Left colon (tissue), 2 donors: ENCODE results near the gene UBR4. TPM values are rescaled to one million over a fixed set of nuclear protein-coding genes. Genes with fewer than 3 reads are reported as not detected.

Experiments
- ATAC-seq: fragments of 200-7000 bp; cut with Tn5 transposase; one replicate; pipeline ENCODE4 v1.9.1; 2020; ENCODE audit warnings: mild to moderate bottlenecking, moderate library complexity
- DNase-seq, 2 donors: peaks; one replicate each; pipeline ENCODE4 v3.0.0-alpha.2; 2020
- intact Hi-C, 2 donors: fragments of 100-400 bp; cut with DNase I in 1 of 2; cut with micrococcal nuclease in 1 of 2; formaldehyde crosslinking; loops; one replicate each; pipeline versions ENCODE4 v1.11.2 to v1.14.0; 2022; cut with DNase I, micrococcal nuclease
- total RNA-seq, 2 donors: library from RNA; stranded (reverse); fragmentation: NEBNext Ultra II Directional; extraction: Animal tissue kit (Norgen Biotek cat#: 25700); gene quantifications; one replicate each; pipeline ENCODE4 v1.2.1, GENCODE V29; 2021
- donor health status: DM: no; HTN: no; CAD: no.
- donor health status: DM: yes; HTN: yes; CAD: no.

Gene UBR4
- total RNA-seq, 2 donors from 2014 or later, result 103 to 114 TPM

DNA sequence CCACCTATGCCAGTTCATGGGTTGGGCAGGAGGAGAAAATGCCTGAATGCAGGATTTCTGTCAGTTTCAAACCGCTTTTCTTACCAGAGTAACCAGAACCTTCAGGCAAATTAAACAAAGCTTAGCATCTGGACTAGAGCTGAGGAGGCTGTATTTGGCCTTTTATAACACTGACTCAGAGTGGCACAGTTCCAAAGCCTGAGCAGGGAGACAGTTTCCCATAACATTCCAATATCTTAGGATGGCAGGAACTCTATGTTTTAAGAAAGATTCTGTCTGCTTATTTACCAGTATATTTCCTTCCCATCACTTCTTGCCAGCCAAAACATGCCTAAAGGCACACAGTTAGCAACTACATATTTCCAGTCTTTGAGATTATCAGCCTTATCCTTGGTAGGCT, 46.8 kb downstream of the UBR4 start:
- DNase-seq, result no peak
- intact Hi-C loops, result no loop called here
- ATAC-seq, result no peak

DNA sequence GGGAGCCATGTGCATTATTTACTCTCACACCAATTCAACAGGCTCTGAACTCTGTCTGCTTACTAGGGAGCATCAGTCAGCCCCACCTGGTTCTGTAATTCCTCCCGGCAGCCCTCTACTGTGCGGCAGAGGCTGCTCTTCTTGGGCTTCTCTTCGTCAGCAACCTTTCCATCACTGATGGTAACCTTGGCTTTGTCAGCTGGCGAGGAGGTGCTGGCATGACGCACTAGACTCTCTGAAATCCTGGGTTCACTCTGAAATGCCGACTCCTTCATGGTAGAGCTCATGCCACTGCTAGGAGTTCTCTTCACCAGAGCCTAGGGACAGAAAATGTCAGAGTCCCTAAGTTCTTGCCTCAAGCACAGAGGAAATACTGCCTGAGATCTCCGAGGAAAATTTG, 49.2 kb downstream of the UBR4 start:
- ATAC-seq, result no peak

DNA sequence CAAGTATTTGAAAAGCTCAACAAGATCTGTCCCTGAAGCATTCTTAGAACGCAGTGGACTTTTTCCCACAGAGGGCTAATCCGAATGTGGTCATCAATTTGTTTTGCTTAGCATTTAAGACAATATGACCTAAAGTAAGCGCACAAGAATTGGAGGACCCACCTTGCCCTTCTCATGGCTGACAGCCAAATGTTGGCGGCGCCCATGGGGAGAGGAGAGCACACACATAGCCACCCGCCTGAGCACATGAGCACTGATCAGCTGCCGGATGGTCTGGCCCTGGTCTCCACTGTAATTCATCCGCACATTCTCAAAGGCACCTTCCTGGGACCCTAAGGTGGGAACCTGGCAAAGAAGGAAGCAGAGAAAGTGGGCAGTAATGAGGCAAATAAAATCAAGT, 52.4 kb downstream of the UBR4 start:
- DNase-seq (no peak), ATAC-seq (no peak)
- intact Hi-C loops, result no loop called here

More for the DNA sequence above, 49.2 kb downstream of the UBR4 start:
- DNase-seq, result no peak
- intact Hi-C loops, result no loop called here

DNA sequence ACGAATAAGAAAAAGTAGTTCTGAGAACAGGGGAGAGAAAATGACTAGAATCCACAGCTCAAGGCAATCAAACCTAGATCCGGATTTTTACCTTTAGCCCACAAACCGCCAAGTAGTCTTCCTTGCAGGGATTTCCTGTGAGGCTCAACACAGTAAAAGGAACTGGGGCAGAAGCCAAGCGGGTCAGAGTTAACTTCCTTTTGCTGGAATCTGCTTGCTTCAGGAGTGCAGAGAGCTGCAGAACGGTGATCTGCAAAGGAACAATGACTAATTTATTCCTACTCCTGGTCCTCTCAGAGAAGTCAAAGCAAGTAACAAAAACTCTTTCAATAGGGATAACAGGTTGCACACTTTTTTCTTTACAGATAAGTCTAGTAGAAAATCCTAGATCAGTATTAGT, 53.4 kb downstream of the UBR4 start:
- peak; percentile 96 for ATAC-seq
- DNase-seq, result peak; percentile 81 to 83
- intact Hi-C loops, result no loop called here

DNA sequence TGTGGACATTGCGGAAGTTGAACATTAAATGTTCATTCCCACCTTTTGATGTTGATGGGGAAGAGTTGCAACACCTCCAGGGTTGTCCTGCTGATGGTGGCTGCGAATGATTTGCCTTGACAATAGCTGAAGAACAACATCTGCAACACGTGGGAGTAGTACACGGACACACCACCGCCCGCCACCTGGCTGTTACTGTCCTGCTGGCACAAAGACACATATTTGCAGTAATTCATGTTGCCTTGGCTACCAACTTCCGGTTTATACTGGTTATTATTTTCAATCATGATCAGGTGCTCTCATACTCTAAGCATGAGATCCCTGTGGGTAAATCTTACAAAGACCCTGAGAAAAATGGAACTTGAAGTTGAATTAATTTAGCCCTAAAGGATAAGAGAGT, 55.2 kb downstream of the UBR4 start:
- ATAC-seq (peak; percentile 66), DNase-seq (peak; percentile 50 to 65)
- intact Hi-C loops, result no loop called here

GRCh38 chr1:19153169-19153568, 56.9 kb downstream of the UBR4 start:
- intact Hi-C loops, result no loop called here
- no peak for ATAC-seq

DNA sequence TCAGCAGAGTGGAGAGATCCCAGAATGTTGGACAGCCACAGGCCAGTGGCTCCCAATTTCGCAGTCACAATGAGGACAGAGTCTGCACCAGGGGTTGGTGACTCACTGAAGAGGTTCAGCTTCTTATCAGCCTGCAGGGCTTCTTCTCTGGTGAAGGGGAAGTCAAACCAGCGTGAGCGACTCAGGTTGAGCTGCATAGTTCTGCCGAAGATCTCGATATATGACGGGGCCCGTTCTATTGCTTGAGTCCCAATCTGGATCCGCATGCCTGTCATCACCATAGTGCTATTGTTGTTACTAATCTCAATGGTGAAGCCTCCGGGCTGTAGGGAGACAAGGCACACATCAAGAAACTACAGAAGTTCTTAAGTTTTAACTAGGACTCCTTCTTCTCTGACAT, 58.5 kb downstream of the UBR4 start:
- DNase-seq (no peak), ATAC-seq (no peak)
- intact Hi-C loops, result no loop called here

More at GRCh38 chr1:19153169-19153568, 56.9 kb downstream of the UBR4 start:
- DNase-seq, result no peak

- DNase-seq, result no peak
Measured at GRCh38 chr1:19149736-19150135, 60.3 kb downstream of the UBR4 start.

GRCh38 chr1:19140465-19140864, 69.6 kb downstream of the UBR4 start:
- intact Hi-C loops, result no loop called here
- DNase-seq (peak; percentile 57 to 64), ATAC-seq (peak; percentile 91)

More at GRCh38 chr1:19149736-19150135, 60.3 kb downstream of the UBR4 start:
- no peak for ATAC-seq
- intact Hi-C loops, result no loop called here

- DNase-seq, result no peak
- intact Hi-C loops, result no loop called here
- peak; percentile 18 for ATAC-seq
Measured at GRCh38 chr1:19139711-19140110, 70.4 kb downstream of the UBR4 start.

GRCh38 chr1:19138958-19139581, 71.0 kb downstream of the UBR4 start:
- peak; percentile 78 for ATAC-seq
- no peak for DNase-seq
- intact Hi-C loops, result no loop called here

- ATAC-seq, result no peak
- DNase-seq, result no peak
- intact Hi-C loops, result no loop called here
Measured at GRCh38 chr1:19138331-19138730, 71.7 kb downstream of the UBR4 start.

DNA sequence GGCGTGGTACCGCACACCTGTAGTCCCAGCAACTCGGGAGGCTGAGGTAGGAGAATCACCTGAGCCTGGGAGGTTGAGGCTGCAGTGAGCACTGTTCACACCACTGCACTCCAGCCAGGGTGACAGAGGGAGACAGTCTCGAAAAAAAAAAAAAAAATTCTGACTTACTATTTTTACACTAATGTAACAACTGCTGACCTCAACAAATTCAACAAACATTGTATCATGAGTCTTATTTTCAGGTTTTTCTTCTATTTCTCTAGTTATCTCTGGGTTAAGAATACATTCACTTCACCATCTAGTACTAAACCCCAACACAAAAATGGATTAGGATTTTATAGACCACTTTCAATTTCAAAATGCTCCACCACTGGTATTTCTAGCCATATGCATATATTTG, 72.9 kb downstream of the UBR4 start:
- DNase-seq (no peak), ATAC-seq (no peak)
- intact Hi-C loops, result no loop called here

- ATAC-seq (no peak), DNase-seq (no peak)
- intact Hi-C loops, result no loop called here
Measured at GRCh38 chr1:19133360-19133759, 76.7 kb downstream of the UBR4 start.

GRCh38 chr1:19130468-19130867, 79.6 kb downstream of the UBR4 start:
- no peak for DNase-seq
- intact Hi-C loops, result no loop called here
- peak; percentile 77 for ATAC-seq

- ATAC-seq, result peak; percentile 72
- peak in 1 of 2 donors; percentile 23 for DNase-seq
Measured at GRCh38 chr1:19128968-19129514, 81.0 kb downstream of the UBR4 start.

GRCh38 chr1:19124273-19124672, 85.8 kb downstream of the UBR4 start:
- DNase-seq (no peak), ATAC-seq (no peak)
- intact Hi-C loops, result no loop called here

More at GRCh38 chr1:19128968-19129514, 81.0 kb downstream of the UBR4 start:
- intact Hi-C loops, result no loop called here

GRCh38 chr1:19123837-19124236, 86.2 kb downstream of the UBR4 start:
- ATAC-seq, result no peak
- intact Hi-C loops, result no loop called here
- DNase-seq, result no peak

GRCh38 chr1:19122668-19123067, 87.4 kb downstream of the UBR4 start:
- intact Hi-C loops, result no loop called here
- DNase-seq, result peak; percentile 71 to 83
- ATAC-seq, result peak; percentile 83

DNA sequence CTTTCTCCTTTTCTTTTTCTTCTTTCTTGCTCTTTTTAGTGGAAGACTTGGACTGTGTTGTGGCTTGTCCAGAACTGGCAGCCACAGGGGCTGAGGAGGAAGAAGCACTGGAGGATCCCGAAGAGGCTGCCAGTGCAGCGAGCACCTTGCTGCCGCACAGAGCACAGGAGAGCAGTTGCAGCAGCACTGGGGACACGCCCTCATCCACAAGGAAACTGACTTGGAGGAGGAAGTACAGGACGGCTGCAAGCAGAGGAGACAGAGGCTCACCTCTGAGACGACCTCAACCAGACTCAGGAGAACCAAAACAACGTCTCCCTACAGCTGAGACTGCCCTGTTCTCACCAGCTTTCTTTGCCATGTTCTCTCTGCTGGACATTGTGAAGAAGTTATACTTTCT, 88.9 kb downstream of the UBR4 start:
- intact Hi-C loops, result no loop called here
- peak; percentile 71 to 86 for DNase-seq
- peak; percentile 87 for ATAC-seq

DNA sequence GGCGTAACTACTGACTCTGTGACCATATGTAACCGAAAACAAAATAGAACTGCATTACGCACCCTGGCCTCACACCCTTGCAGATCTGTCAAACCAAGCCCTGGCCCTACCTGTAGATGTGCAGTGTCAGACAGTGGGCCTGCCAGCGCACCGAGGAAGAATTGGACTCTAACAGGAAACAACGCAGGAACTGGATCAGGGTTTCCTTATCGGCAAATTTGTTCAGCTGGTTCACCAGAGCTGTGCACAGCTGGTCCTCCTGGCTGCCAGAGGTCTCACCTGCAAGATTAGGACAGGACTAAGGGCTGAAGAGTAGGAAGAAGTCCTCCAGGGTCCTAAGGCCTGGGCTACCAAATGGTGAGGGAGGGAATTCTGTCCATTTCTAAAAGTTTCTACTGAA, 90.0 kb downstream of the UBR4 start:
- DNase-seq (no peak), ATAC-seq (no peak)
- intact Hi-C loops, result no loop called here
